Cardiac fibroblast (primary cell): ENCODE results near the gene ORC1.

Source experiments
- DNase-seq, 2 donors: peaks; one replicate each; pipeline versions ENCODE4 v3.0.0 to v3.0.0-alpha.2; 2010; ENCODE audit warnings: low read depth in 2 of 2
- H3K4me3 ChIP-seq, 2 donors: replicated peaks in 1 of 2; 1 replicate in 1 of 2; 2 replicates in 1 of 2; pipeline ENCODE4 v1.5.1; 2011; ENCODE audit warnings: low read depth in 2 of 2, low read length in 2 of 2, mild to moderate bottlenecking in 2 of 2, moderate library complexity in 1 of 2
- TF ChIP-seq, protein P1 (sequence below): IDR thresholded peaks from one replicate; pipeline ENCODE4 v1.5.1; 2011; ENCODE audit warnings: low read depth, mild to moderate bottlenecking, low read length, inconsistent platforms

ORC1 gene

DNA sequence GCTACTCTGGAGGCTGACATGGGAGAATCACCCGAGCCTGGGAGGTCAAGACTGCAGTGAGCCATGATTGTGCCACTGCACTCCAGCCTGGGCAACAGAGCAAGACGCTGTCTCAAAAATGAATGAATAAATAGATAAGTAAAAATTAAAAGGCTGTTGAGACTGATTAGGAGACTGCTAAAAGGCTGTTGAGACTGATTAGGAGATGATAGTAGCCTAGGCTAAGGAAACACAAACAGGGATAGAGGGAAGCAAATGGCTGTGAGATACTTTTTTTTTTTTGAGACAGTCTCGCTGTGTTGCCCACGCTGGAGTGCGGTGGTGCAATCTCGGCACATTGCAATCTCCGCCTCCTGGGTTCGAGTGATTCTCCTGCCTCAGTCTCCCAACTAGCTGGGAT, 28.6 kb upstream of the ORC1 start:
- TF ChIP-seq, protein P1, sequence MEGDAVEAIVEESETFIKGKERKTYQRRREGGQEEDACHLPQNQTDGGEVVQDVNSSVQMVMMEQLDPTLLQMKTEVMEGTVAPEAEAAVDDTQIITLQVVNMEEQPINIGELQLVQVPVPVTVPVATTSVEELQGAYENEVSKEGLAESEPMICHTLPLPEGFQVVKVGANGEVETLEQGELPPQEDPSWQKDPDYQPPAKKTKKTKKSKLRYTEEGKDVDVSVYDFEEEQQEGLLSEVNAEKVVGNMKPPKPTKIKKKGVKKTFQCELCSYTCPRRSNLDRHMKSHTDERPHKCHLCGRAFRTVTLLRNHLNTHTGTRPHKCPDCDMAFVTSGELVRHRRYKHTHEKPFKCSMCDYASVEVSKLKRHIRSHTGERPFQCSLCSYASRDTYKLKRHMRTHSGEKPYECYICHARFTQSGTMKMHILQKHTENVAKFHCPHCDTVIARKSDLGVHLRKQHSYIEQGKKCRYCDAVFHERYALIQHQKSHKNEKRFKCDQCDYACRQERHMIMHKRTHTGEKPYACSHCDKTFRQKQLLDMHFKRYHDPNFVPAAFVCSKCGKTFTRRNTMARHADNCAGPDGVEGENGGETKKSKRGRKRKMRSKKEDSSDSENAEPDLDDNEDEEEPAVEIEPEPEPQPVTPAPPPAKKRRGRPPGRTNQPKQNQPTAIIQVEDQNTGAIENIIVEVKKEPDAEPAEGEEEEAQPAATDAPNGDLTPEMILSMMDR, result no peak
- H3K4me3 ChIP-seq, result no peak overlapping the region
- DNase-seq, result no peak

DNA sequence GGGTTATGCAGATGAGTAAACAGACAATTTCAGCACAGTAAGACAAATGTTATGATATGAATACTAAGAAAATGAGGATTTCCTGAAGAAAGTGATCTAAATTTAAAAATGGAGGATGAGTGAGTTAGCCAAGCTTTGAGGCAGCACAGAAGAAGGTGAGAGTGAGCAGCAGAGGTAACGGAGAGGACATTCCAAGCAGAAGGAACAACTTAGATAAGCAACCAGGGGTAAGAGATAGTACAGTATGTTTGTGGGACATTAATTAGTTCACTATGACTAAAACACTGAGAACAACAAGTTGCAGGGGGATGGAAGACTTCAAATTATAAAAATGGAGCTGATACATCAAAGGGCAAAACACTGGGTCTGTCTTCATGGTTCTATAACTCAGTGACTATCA, 22.9 kb upstream of the ORC1 start:
- DNase-seq, result no peak
- H3K4me3 ChIP-seq, result no peak overlapping the region
- TF ChIP-seq, protein P1, result no peak

DNA sequence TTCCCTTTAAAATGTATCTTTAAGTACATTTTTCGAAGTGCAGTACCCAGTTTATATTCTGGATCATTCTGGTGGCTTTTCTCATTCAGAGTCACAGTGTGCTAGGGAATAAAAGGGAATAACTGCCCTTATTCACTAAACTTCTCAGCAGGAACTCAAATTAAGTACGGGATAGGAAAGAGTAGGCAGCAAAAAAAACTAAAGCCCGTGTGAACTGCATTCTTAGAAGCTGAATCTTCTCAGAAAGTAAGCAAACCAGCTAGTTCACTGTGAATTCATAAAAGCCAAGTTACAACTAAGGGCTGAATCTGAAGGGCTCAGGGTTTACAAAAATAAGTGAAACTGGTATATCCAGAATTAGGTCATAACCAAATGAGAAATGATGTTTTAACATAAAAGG, 22.1 kb upstream of the ORC1 start:
- no peak overlapping the region for H3K4me3 ChIP-seq
- TF ChIP-seq, protein P1, result no peak
- peak in 1 of 2 donors; percentile 51 for DNase-seq

DNA sequence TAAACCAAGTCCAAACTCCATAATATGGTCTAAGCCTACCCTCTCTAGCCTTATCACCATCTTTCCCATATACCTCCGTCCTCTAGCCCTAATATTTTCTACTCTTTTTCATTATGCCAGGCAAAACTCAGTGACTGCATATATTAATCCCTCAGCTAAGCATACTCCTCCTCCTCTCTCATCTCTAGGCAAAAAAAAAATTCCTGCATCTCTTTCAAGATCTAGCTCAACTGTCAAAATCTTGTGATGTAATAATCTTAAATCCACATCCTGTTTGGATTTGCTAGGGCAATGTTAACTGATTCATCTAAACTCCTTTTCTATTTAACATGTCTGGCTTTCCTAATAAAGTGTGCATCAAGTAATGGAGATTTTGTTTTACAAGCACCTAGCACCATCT, 20.6 kb upstream of the ORC1 start:
- H3K4me3 ChIP-seq, result no peak overlapping the region
- TF ChIP-seq, protein P1, result no peak
- DNase-seq, result peak in 1 of 2 donors; percentile 5

DNA sequence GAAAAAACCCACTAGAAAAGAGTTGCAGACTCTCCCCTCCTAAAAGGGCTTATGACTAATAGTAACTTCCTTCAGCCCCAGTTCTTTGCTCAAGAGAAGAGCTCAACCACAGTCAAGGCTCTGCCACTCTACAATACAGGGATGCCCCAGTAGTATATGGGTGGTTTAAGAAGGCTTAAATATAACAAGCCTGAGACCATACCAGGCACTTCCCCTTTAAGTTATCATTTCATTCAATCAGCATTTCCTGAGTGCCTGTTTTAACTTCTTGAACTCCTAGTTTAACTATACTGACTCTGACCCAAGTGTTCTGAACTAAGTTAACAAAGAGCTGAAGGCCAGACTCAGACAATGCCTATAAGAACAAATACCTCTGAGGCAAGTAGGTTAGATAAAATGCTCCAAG, 20.0 kb upstream of the ORC1 start:
- TF ChIP-seq, protein P1, result no peak
- H3K4me3 ChIP-seq, result no peak overlapping the region
- peak; percentile 10 to 16 for DNase-seq

DNA sequence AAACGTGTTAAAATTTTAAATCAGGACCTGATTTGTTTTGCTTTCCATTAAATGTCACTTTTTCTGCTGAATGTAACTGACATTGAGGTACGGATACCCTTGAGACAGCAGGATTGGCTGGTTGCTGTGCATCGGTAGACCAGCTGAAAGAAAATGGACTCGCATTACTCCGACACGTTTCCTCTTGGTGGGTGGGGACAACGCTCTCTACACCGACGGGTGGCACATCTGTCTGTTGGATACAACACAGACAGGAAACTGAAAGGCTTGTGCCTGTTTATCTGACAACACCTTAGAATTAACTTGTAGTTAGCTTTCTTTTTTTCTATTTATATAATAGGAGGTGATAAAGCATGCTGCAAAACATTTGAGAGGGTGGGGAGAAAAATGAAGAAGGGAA, 19.5 kb upstream of the ORC1 start:
- TF ChIP-seq, protein P1, result no peak
- no peak overlapping the region for H3K4me3 ChIP-seq
- no peak for DNase-seq

DNA sequence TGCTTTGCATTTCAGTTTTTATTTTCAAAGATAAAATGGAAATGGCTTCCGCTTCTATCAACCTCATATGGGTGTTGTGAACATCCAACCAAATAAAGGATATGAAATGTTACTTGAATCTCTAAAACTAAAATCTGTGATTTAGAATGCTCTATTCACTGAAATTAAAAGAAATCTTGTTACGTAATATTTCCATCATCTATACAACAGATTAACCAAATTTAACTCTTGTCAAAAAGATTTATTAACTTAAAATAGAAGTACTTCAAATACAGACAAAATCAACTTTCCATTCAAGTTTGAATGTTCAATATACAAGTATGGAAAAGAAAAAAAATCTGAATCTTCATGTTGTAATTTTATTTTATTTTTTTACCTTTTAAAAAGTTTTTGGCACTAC, 18.8 kb upstream of the ORC1 start:
- H3K4me3 ChIP-seq, result no peak overlapping the region
- no peak for DNase-seq
- TF ChIP-seq, protein P1, result no peak
